Endometrial microvascular endothelial cells (primary cell): Measurements from ENCODE around the gene MECR. TPM values are rescaled to one million over a fixed set of nuclear protein-coding genes. Genes with fewer than 3 reads are reported as not detected.
"Not testable (repeated sequence)": the region's sequence is repeated elsewhere in the genome, so short reads cannot be mapped to it uniquely, and the experiment has no call there.

Experiments
- in situ Hi-C: cut with HindIII; loops from 2 replicates; pipeline ENCODE4 v1.10.0; 2017; ENCODE audit warnings: low sequenced_read_pairs, low pct_unique_long_range_greater_than_20kb; ENCODE audit errors: inconsistent ontology term
- total RNA-seq: library from RNA; depleted of rRNA; stranded (reverse); fragments of >200 nt; gene quantifications from one replicate; pipeline ENCODE4 v1.2.3, GENCODE V29; 2015; ENCODE audit errors: inconsistent ontology term

MECR gene
- total RNA-seq, 1 donor from 2014 or later: 33.6 TPM

GRCh38 chr1:29152046-29152805 lies 78.5 kb downstream of the MECR start:
- in situ Hi-C loops: no loop called here

GRCh38 chr1:29150346-29150745 lies 80.4 kb downstream of the MECR start:
- in situ Hi-C loops: not testable (repeated sequence)

- in situ Hi-C loops: no loop called here
These were observed 81.9 kb downstream of the MECR start for GRCh38 chr1:29148656-29149491.

- in situ Hi-C loops: no loop called here
These were observed 84.8 kb downstream of the MECR start for GRCh38 chr1:29145739-29146437.

GRCh38 chr1:29144178-29144577 lies 86.6 kb downstream of the MECR start:
- in situ Hi-C loops: no loop called here

- in situ Hi-C loops: no loop called here
These were observed 88.0 kb downstream of the MECR start for GRCh38 chr1:29142714-29143113.

Other genes starting within 250 kb of the MECR start
- gene TMEM200B, start 107.0 kb downstream of the MECR start, total RNA-seq: 2.7 TPM
- gene SRSF4, start 49.0 kb downstream of the MECR start, total RNA-seq: 33.2 TPM
- gene PTPRU, start 5.6 kb upstream of the MECR start, total RNA-seq: 6.1 TPM